Fibroblast of lung (primary cell): ENCODE data around the gene DEPDC1. TPM values are rescaled to one million over a fixed set of nuclear protein-coding genes. Genes with fewer than 3 reads are reported as not detected.
"Not testable (repeated sequence)": the region's sequence is repeated elsewhere in the genome, so short reads cannot be mapped to it uniquely, and the experiment has no call there.

Source experiments
- DNase-seq, 2 donors: peaks; one replicate each; pipeline versions ENCODE4 v3.0.0 to v3.0.0-alpha.2; 2010; ENCODE audit warnings: low read depth in 2 of 2
- H2AFZ ChIP-seq: 2 replicates; pipeline ENCODE4 v1.5.1; 2012; ENCODE audit warnings: low read length, control low read depth, inconsistent platforms
- H3K27ac ChIP-seq: 2 replicates; pipeline ENCODE4 v1.5.1; 2011; ENCODE audit warnings: low read length, control low read depth; ENCODE audit not compliant: insufficient read depth
- H3K27me3 ChIP-seq: 2 replicates; pipeline ENCODE4 v1.5.1; 2011; ENCODE audit warnings: mild to moderate bottlenecking, low read length; ENCODE audit not compliant: control insufficient read depth, insufficient read depth
- H3K36me3 ChIP-seq: 2 replicates; pipeline ENCODE4 v1.5.1; 2011; ENCODE audit warnings: low read length; ENCODE audit not compliant: control insufficient read depth, insufficient read depth
- H3K4me1 ChIP-seq: 2 replicates; pipeline ENCODE4 v1.5.1; 2011; ENCODE audit warnings: low read length; ENCODE audit not compliant: control insufficient read depth, insufficient read depth; ENCODE audit errors: extremely low read depth
- H3K4me2 ChIP-seq: 2 replicates; pipeline ENCODE4 v1.5.1; 2011; ENCODE audit warnings: low read length, control low read depth; ENCODE audit not compliant: insufficient read depth; ENCODE audit errors: extremely low read depth
- H3K4me3 ChIP-seq, 4 experiments: fragments of 200-600 bp in 1 of 4; sonication (generic) in 1 of 4; replicated peaks in 1 of 4; 2 replicates each; pipeline ENCODE4 v1.5.1; 2011 to 2016; ENCODE audit warnings: low read length in 4 of 4, low read depth in 3 of 4, mild to moderate bottlenecking in 3 of 4, control low read depth in 2 of 4, inconsistent platforms in 1 of 4, mixed read lengths in 1 of 4; ENCODE audit not compliant: insufficient read depth in 1 of 4; ENCODE audit errors: control extremely low read depth in 1 of 4
- H3K79me2 ChIP-seq: 2 replicates; pipeline ENCODE4 v1.5.1; 2012; ENCODE audit warnings: mild to moderate bottlenecking, low read length, inconsistent platforms; ENCODE audit not compliant: control insufficient read depth, insufficient read depth
- H3K9ac ChIP-seq: 2 replicates; pipeline ENCODE4 v1.5.1; 2011; ENCODE audit warnings: mild to moderate bottlenecking, low read length, control low read depth; ENCODE audit not compliant: insufficient read depth
- H3K9me3 ChIP-seq: 2 replicates; pipeline ENCODE4 v1.5.1; 2012; ENCODE audit warnings: low read depth, low read length; ENCODE audit not compliant: control insufficient read depth, insufficient read depth
- H4K20me1 ChIP-seq: 2 replicates; pipeline ENCODE4 v1.5.1; 2011; ENCODE audit warnings: low read length; ENCODE audit not compliant: control insufficient read depth, insufficient read depth; ENCODE audit errors: extremely low read depth
- CTCF ChIP-seq, 2 donors: IDR thresholded peaks in 1 of 2; conservative IDR thresholded peaks in 1 of 2; 1 replicate in 1 of 2; 2 replicates in 1 of 2; pipeline ENCODE4 v1.5.1; 2011 to 2012; ENCODE audit warnings: low read length in 2 of 2, control low read depth in 1 of 2, inconsistent platforms in 1 of 2, low read depth in 1 of 2, mild to moderate bottlenecking in 1 of 2
- EZH2 ChIP-seq: IDR thresholded peaks from 2 replicates; pipeline ENCODE4 v1.5.1; 2012; ENCODE audit warnings: low read length, control low read depth, mild to moderate bottlenecking; ENCODE audit errors: missing control alignments
- polyA plus RNA-seq, 2 donors: library from polyadenylated mRNA; depleted of rRNA in 1 of 2; stranded (reverse) in 1 of 2; unstranded in 1 of 2; fragments of >200 nt; gene quantifications; 2 replicates each; pipeline ENCODE4 v1.2.1, GENCODE V29; 2011 to 2012; ENCODE audit warnings: missing spikeins in 1 of 2
- total RNA-seq: library from RNA; depleted of rRNA; stranded (reverse); fragments of >200 nt; gene quantifications from 2 replicates; pipeline ENCODE4 v1.2.1, GENCODE V29; 2014

Gene DEPDC1
- total and polyA plus RNA-seq, 2 donors (not counting 1 experiment from before 2014, with no cell fraction given): 8.0 to 8.8 TPM

- Histone ChIP-seq H3K79me2 (no peaks in the 10 kb centered on the region), H2AFZ (no peak overlapping the region), H3K27me3 (no peaks in the 10 kb centered on the region), H3K4me2 (no peak overlapping the region), H3K9ac (no peak overlapping the region), H3K36me3 (no peaks in the 10 kb centered on the region), H3K4me1 (no peaks in the 10 kb centered on the region), H4K20me1 (no peaks in the 10 kb centered on the region), H3K4me3 (no peak overlapping the region), H3K27ac (no peak overlapping the region), H3K9me3 (no peaks in the 10 kb centered on the region)
- no peak for DNase-seq
- TF ChIP-seq CTCF (conservative IDR thresholded peaks at IDR 0.05 in 1 of 2, IDR thresholded peaks at IDR 0.05 in 1 of 2; ENCODE audit: low read depth in 1 of 2, low read length in 2 of 2) (no peak), EZH2 (no peak)
Measured at GRCh38 chr1:68479501-68479900, 17.4 kb downstream of the DEPDC1 start.

DNA sequence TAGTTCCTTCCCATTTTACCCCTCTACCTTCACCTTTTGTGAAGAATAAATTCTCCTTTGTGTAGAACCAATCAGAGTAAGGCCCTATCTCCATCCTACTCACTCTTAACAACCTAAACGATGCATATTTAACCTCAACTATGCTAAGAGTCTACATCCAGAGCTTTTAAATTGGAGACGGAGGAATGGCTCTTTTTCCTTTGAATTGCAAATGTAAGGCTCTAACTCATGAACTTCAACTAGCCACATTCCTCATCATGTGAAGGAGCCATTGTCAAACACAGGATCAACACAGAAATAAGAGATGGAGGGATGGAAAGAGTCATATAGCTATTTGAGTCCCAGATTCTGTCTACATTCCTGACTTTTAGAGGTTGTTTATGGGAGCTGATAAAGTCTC lies 18.2 kb downstream of the DEPDC1 start:
- no peak overlapping the region for H3K27ac ChIP-seq

DNA sequence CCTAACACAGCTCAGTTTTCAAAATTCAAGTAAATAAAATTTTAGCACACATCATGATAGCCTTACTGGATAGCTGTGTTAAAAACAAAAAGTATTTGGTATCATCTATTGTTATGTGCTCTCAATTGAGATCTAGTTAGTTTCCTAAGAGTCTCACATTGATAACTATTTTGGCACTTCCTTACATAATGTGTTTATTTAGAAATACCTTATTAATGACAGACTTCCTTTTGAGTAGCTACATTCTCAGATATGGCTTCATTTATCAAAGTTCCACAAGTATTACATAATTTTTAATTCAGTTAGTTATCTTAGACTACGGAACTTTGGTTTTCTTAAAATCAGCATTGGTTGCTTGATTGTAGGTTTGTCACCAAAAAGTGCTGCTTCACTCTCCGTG lies 20.3 kb downstream of the DEPDC1 start:
- not testable (repeated sequence) for H4K20me1 ChIP-seq, H3K36me3 ChIP-seq, DNase-seq, H3K9me3 ChIP-seq, H3K27ac ChIP-seq, H3K79me2 ChIP-seq, H3K9ac ChIP-seq, H3K4me2 ChIP-seq, H3K4me1 ChIP-seq, H3K27me3 ChIP-seq, H2AFZ ChIP-seq, H3K4me3 ChIP-seq

More for the DNA sequence above, 18.2 kb downstream of the DEPDC1 start:
- no peak for DNase-seq
- TF ChIP-seq CTCF (conservative IDR thresholded peaks at IDR 0.05 in 1 of 2, IDR thresholded peaks at IDR 0.05 in 1 of 2; ENCODE audit: low read depth in 1 of 2, low read length in 2 of 2): no peak
- no peak for TF ChIP-seq EZH2
- no peaks in the 10 kb centered on the region for H3K4me1 ChIP-seq
- no peaks in the 10 kb centered on the region for H3K27me3 ChIP-seq
- no peak overlapping the region for H3K4me3 ChIP-seq
- no peak overlapping the region for H3K9ac ChIP-seq
- no peak overlapping the region for H2AFZ ChIP-seq
- H3K4me2 ChIP-seq: no peak overlapping the region
- H3K36me3 ChIP-seq: no peaks in the 10 kb centered on the region
- no peaks in the 10 kb centered on the region for H3K79me2 ChIP-seq
- no peaks in the 10 kb centered on the region for H3K9me3 ChIP-seq
- no peaks in the 10 kb centered on the region for H4K20me1 ChIP-seq

GRCh38 chr1:68473060-68473459 lies 23.8 kb downstream of the DEPDC1 start:
- H3K79me2 ChIP-seq: no peaks in the 10 kb centered on the region
- no peak overlapping the region for H3K4me3 ChIP-seq
- no peak overlapping the region for H2AFZ ChIP-seq
- no peaks in the 10 kb centered on the region for H4K20me1 ChIP-seq
- no peak for DNase-seq
- no peaks in the 10 kb centered on the region for H3K4me1 ChIP-seq
- H3K27ac ChIP-seq: no peak overlapping the region
- TF ChIP-seq CTCF (conservative IDR thresholded peaks at IDR 0.05 in 1 of 2, IDR thresholded peaks at IDR 0.05 in 1 of 2; ENCODE audit: low read depth in 1 of 2, low read length in 2 of 2): no peak
- TF ChIP-seq EZH2: no peak
- H3K36me3 ChIP-seq: no peaks in the 10 kb centered on the region
- no peaks in the 10 kb centered on the region for H3K27me3 ChIP-seq
- H3K9ac ChIP-seq: no peak overlapping the region
- no peak overlapping the region for H3K4me2 ChIP-seq
- no peaks in the 10 kb centered on the region for H3K9me3 ChIP-seq
